C4-2B (cell line): ENCODE data around the gene AUTS2.

ENCODE experiments used
- H3K27ac ChIP-seq: fragments of 450-650 bp; 2 replicates; pipeline ENCODE4 v1.5.1; 2017
- ZFX ChIP-seq: fragments of 450-650 bp; IDR thresholded peaks from 2 replicates; pipeline ENCODE4 v1.6.1; 2017
- TF ChIP-seq, protein P1 (sequence below): fragments of 450-650 bp; conservative IDR thresholded peaks from 2 replicates; pipeline ENCODE4 v1.5.1; 2017; ENCODE audit warnings: mild to moderate bottlenecking

The AUTS2 gene

DNA sequence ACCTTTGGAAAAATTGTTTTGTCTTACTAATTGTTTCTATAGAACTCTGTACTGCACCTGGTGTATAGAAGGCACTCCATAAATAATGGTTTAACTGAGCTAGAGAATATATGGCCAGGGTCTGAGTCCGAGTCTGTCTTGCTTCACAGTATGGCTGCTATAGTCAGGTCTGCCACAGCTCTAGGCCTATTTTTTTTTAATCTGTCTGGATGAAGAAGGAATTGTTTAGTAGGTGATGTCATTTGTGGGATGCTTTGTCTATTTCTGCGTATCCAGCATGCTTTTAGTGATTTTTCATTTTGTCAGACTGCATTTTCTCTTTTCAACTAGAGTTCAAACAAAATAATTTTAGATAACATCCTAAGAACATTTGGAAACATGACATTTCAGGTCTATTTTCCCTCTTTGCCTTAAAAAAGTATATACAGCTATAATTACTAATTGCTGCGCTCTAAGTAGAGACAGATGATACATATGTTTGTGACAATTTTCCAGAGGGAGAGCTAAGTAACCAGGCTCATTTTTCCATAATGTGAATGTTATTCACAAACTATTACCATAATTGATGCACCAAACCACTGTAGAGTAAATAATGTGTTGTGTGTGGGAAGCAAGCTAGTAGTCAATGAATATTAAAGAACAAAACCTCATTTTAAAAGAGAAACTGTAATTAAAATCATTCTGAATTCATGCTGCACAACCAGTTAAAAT is 361.7 kb downstream of the AUTS2 start:
- H3K27ac ChIP-seq = no peak overlapping the region
- TF ChIP-seq ZFX = no peak
- TF ChIP-seq, protein P1, sequence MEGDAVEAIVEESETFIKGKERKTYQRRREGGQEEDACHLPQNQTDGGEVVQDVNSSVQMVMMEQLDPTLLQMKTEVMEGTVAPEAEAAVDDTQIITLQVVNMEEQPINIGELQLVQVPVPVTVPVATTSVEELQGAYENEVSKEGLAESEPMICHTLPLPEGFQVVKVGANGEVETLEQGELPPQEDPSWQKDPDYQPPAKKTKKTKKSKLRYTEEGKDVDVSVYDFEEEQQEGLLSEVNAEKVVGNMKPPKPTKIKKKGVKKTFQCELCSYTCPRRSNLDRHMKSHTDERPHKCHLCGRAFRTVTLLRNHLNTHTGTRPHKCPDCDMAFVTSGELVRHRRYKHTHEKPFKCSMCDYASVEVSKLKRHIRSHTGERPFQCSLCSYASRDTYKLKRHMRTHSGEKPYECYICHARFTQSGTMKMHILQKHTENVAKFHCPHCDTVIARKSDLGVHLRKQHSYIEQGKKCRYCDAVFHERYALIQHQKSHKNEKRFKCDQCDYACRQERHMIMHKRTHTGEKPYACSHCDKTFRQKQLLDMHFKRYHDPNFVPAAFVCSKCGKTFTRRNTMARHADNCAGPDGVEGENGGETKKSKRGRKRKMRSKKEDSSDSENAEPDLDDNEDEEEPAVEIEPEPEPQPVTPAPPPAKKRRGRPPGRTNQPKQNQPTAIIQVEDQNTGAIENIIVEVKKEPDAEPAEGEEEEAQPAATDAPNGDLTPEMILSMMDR = no peak

- no peak overlapping the region for H3K27ac ChIP-seq
Measured at GRCh38 chr7:69961436-69961835, 363.2 kb downstream of the AUTS2 start.

DNA sequence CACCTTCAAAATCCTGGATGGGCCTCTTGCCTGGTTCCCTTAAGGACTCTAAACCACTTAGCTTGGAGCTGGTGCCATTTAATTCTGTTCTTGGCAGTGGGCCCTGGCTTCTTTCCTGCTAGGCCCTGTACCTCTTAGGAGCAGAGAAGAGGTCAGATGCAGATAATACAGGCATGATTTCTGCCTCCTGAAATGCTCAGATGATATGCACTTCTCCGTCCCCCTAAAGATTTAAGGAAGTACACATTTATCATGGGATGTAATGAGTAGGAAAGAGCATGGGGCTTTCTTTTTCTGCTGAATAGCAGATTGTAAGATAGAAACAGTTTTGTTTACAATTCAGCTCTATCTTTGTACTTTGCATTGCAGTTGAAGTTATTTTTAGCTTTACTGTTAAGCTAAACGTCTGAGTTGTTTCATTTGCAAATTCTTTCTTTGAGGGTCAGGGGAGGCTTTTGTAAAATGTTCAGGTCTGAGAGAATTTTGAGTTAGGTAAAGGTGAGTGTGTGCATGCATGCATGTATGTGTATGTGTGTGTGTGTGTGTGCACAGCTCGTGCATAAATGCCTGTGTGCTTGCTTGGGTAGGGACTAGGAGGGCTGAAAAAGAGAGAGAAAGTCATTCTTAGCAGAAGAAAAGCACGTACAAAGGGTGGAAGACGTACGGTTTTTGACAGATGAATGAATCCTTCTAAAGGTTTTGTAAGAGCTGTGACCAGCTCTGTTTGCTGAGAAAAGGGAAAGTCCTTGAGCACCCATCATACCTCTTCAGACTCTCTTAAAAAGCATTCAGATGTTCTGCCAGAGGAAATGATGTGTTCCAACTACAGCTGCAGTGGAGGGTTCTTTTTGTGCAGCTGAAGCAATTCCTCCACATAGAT is 364.2 kb downstream of the AUTS2 start:
- TF ChIP-seq, protein P1 = no peak
- TF ChIP-seq ZFX = no peak
- no peak overlapping the region for H3K27ac ChIP-seq

More at GRCh38 chr7:69961436-69961835, 363.2 kb downstream of the AUTS2 start:
- no peak for TF ChIP-seq ZFX
- TF ChIP-seq, protein P1 = no peak

- TF ChIP-seq, protein P1 = no peak
- TF ChIP-seq ZFX = no peak
- H3K27ac ChIP-seq = no peak overlapping the region
Measured at GRCh38 chr7:69963393-69963792, 365.1 kb downstream of the AUTS2 start.

DNA sequence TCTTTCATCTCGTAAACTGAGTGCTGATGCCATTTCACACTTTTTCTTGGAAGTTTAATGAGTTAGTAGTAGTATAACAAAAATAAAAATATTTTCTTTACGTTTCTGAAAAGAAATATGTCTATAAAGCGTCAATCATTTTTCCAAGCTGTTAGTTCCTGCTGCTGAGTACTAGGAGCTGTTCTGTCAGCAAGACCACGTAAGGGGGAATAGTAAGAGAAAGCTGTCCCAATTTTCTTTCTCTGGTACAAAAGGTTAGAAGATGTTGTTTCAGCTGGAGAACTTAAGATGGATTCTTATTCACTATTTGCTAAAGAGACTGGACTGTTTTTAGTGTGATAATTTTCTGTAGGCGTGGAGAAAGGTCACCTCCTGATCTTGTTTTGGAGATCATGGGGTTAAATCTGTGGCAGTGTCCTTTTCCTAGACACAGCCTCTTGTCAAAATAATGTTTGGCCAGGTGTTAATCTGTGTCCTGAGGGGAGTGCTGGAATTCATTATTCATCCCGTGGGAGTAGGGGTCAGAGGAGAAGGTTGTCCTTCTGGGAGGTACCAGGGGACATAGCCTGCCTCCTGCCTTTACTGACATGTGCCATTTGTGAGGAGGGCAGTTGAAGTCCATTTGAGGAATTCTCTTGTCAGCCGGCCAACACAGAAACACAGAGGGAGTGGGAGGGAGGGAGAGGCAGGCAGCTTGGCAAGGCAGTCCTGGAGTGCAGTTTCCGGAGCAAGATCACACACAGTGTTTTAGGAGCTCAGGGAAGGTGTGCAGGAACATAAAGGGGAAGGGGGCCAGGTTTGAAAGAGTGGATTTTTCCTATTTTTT is 368.7 kb downstream of the AUTS2 start:
- TF ChIP-seq, protein P1 = no peak
- TF ChIP-seq ZFX = no peak
- H3K27ac ChIP-seq = no peak overlapping the region

DNA sequence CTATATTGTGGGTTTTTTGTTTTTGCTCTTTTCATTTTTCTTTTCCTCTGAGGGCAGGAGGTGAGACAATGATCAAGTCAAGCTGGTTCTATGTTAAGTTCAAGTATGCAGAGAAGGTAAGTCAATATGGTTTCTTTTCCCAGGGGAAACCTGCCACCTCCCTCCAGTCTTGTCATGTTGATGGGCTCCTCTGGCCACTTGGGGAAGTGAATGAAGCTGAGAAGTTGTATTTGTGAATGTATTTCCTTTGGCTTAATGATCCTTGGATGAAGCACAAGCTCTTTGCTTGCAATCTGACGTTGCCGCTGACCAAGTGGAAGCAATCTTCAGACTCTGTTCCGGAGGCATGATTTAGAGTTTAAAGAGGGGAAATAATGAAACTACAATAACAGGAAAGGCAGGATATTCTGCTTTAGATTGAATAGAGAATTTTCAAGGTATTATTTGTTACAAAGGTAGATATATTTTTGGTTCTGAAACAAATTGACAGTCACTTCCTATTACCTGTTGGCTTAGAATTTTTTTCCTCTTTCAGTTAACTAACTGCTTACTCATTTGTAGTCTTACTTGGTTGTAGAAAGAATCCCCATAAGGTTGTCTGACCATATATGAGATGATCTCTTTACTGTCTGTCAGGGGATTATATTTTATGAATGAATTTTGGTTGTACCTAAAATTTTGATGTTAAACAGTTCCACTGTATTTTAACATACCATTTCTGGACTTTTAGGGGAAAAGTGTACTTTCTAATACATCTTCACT is 369.6 kb downstream of the AUTS2 start:
- TF ChIP-seq, protein P1 = no peak
- no peak for TF ChIP-seq ZFX
- no peak overlapping the region for H3K27ac ChIP-seq
